Measurements from ENCODE around the gene LYG1.
A peak's percentile ranks its signal among the peaks of the same experiment; 100 is the strongest.
"Not testable (repeated sequence)": the region's sequence is repeated elsewhere in the genome, so short reads cannot be mapped to it uniquely, and the experiment has no call there.

Gene LYG1

GRCh38 chr2:99301097-99301496 lies at the start of gene LYG1:
Gene LYG1, minus strand, starts transcription at chr2:99301197. Its CDS starts 5,527 bp downstream, at chr2:99295670.
- DNase-seq (ENCODE audit: low spot score), result not testable (repeated sequence)

DNA sequence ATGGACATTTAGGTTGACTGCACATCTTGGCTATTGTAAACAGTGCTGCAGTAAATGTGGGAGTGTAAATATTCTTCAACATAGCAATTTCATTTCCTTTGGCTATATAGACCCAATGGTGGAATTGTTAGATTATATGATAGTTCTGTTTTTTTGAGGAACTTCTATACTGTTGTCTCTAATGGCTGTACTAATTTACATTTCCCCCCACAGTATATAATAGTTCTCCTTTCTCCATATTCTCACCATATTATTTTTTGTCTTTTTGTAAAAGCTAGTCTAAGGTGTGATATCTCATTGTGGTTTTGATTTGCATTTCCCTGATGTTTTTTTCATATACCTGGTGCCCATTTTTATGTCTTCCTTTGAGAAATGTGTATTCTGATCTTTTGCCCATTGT lies 49.2 kb upstream of the LYG1 start:
- no peak for DNase-seq (ENCODE audit: low spot score)

DNA sequence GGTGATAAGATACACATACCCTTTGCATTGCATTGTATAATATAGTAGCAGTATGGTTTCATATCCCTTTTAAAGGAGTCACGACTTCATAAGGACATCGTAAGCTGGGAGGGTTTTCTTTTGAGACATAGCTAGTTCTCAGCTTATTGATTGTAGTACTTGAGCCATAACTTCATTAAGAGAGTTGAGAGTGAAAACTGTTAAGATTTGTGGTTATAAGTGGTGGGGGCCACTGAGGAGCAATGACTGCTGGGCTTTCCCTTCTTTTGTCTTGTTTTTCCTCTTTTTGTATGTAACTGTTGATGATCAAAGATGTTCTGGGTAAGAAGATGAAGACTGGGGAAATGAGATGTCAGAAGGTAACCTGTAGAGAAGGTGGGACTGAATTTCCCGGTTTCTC lies 47.2 kb upstream of the LYG1 start:
- no peak for DNase-seq (ENCODE audit: low spot score)

GRCh38 chr2:99346218-99346617 lies 45.2 kb upstream of the LYG1 start:
- DNase-seq (ENCODE audit: low spot score), result no peak

- DNase-seq (ENCODE audit: low spot score), result not testable (repeated sequence)
Measured at GRCh38 chr2:99345446-99345845, 44.4 kb upstream of the LYG1 start.

DNA sequence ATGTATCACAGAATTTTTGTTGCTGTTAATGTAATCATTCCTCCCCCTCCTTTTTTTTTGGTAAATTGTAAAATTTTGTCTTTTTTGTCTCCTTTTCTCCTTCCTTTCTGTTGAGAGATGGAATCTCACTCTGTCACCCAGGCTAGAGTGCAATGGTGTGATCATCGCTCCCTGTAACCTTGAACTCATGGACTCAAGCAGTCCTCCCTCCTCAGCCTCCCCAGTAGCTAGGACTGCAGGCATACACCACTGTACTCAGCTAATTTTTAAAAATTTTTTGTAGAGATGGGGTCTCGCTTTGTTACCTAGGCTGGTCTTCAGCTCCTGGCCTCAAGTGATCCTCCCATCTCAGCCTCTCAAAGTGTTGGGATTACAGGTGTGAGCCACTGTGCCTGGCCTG lies 41.5 kb upstream of the LYG1 start:
- no peak for DNase-seq (ENCODE audit: low spot score)

DNA sequence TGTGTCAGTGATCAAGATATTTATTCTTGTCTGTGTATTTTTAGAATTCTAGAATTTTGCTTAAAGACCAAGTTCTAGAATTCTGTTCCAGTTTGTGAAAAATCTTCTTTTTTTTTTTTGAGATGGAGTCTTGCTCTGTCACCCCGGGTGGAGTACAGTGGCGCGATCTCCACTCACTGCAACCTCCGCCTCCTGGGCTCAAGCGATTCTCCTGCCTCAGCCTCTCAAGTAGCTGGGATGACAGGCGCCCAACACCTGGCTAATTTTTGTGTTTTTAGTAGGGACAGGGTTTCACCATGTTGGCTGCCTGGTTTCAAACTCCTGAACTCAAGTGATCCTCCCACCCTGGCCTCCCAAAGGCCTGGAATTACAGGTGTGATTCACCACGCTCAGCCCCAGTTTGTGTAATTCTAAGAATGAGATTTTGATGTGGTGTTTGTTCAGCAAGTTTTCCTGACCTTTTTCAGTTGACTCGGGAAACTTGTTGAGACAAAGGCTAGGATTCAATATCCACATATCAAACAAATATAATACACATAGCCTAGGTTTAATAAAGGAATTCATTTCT lies 39.8 kb upstream of the LYG1 start:
- no peak for DNase-seq (ENCODE audit: low spot score)

DNA sequence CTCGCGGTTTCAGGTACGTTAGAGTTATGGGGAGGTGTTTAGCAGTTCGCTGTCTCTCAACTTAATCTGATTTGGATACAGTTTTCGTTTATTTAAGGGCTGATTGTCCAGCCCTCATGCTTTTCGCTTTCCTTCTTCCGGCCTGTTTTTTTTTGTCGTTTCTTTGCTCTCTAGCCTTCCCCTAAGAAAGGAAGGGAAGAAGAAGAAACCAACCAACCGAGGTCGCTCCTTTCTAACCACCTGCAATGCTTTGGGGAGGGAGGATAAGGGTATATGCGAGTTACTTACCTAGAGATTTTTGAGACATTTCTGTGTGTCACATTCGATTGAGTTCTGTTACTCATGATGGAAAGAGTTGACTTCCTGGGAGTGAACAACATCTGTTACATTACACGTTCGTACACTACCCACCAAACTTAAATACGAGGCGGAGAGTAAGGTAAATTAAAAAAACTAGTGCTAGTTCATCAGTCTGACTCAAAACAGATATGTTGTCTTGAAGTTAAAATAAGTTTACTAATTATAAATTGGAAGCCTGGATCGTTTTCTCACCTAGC lies 37.1 kb upstream of the LYG1 start:
- peak; percentile 3 for DNase-seq (ENCODE audit: low spot score)

GRCh38 chr2:99337113-99338028 lies 36.4 kb upstream of the LYG1 start, which contains the start of gene EIF5B:
Gene EIF5B, plus strand, starts transcription at chr2:99337389. Its CDS starts 166 bp downstream, at chr2:99337555.
- DNase-seq (ENCODE audit: low spot score), result peak; percentile 98

DNA sequence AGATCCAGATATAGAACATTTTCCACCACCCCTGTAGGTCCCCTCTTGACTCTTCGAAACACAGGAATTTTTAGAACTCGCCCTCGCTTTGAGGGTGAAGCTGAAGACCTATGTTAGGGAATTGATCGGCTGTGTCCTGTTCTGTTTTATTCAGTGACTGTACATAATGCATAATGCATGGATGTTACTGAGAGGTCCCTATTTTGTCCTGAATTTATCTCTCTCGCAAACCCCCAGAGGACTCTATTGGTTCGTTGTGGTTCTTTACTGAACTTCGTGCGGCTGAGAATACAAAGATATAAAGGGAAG lies 35.8 kb upstream of the LYG1 start:
- no peak for DNase-seq (ENCODE audit: low spot score)

DNA sequence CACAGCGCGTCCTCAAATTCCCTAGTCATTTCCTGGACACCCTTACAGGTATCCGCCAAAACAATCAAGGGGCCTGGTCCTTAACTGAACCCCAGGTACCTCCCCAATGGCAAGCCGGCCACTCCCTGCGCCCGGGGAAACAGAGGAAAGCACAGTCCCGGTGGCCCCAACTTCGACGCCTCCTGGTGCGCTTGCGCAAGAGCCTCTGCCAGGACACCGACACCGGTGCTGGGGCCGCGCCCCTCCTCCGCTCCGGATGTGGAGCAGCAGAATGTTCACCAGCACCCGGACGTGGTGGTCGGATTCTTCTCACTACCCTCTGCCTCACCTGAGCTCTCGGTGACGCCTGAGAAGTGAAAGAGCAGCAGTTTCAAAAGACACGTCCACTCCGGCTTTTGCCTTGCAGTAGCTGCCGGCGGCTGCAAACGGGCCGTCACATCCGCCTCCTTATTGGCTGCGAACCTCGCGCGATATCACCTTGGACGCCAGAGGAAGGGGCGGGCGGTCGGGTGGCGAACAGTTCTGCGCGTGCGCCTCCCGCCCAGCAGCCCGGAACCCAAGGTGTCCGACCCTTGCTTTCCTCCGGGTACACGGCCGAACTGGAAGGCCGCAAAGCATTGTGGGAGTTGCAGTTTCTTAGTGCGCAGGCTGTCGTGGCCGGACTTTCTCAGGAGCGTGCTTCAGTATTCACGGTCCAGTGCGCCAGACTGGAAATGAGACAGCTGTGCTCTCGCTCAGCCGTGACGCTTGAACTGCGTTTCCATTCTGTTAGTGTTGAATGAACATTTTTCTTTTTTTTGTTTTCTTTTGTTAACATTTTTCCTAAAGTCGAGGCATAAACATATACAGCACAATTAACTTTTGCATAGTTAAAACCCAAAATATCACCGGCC lies 35.2 kb upstream of the LYG1 start, which contains the start of gene TXNDC9:
Gene TXNDC9 (minus strand): TSS at position 423 of the 893 bp plus-strand sequence. CDS start 3,123 bp downstream, outside the sequence.
- DNase-seq (ENCODE audit: low spot score), result peak; percentile 99

- no peak for DNase-seq (ENCODE audit: low spot score)
Measured at GRCh38 chr2:99325384-99325783, 24.4 kb upstream of the LYG1 start.

DNA sequence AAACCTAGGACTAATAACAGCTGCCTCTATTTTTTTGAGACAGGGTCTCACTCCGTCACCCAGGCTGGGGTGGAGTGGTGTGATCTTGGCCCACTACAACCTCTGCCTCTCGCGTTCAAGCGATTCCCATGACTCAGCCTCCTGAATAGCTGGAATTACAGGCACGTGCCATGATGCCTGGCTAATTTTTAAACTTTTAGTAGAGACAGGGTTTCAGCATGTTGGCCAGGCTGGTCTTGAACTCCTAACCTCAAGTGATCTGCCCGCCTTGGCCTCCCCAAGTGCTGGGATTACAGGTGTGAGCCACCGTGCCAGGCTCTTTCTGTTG lies 16.8 kb upstream of the LYG1 start:
- DNase-seq (ENCODE audit: low spot score), result not testable (repeated sequence)

GRCh38 chr2:99317161-99317872 lies 16.3 kb upstream of the LYG1 start:
- DNase-seq (ENCODE audit: low spot score), result no peak

DNA sequence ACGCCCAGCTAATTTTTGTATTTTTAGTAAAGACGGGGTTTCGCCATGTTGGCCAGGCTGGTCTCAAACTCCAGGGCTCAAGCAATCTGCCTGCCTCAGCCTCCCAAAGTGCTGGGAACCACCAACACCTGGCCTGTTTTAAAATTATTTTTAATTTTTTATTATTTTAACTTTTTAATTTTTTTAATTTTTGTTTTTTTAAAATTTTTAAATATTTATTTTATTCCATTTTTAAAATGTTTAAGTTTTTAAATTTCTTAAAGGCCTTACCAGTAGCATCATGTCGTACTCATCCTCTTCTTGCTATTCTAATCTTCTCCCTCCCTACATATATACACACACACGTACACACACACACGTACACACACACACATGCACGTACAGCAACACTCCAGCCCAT lies 1.4 kb downstream of the LYG1 start:
- DNase-seq (ENCODE audit: low spot score), result no peak

- DNase-seq (ENCODE audit: low spot score), result no peak
Measured at GRCh38 chr2:99297994-99298393, 3.0 kb downstream of the LYG1 start.

- no peak for DNase-seq (ENCODE audit: low spot score)
Measured at GRCh38 chr2:99285526-99285925, 15.5 kb downstream of the LYG1 start.

DNA sequence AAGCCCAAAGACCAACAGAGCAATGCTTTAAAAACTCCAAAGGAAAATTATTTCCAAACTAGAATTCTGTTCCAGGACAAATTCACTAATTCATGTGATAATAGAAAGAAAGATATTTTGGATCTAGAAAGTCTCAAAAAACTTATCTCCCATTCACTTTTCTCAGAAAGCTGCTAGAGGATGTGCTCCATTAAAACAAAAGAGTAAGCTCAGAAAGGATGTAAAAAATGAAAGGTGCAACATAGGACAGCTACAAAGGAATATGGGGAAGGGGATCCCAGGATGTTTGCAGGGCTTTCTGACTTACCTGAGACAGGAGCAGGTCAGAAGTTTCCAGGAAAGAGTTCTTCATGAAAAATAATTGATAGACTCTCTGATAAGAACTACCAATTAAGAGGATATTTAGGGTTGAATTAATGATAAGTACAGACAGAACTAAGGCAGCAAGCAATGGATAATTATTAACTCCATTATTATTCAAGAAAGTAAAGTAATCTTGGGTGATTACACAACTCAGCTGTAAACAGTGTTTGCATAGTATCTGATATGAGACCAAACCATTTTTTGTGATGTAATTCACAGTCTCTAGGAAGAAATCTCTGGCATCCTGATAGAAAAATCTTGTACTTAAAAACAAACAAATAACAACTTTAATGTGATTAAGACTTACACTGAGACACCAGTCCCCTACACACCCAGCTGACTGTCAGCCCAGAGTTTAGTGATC lies 20.9 kb downstream of the LYG1 start:
- no peak for DNase-seq (ENCODE audit: low spot score)

GRCh38 chr2:99278793-99279291 lies 22.2 kb downstream of the LYG1 start:
- no peak for DNase-seq (ENCODE audit: low spot score)

- DNase-seq (ENCODE audit: low spot score), result not testable (repeated sequence)
Measured at GRCh38 chr2:99278195-99278765, 22.7 kb downstream of the LYG1 start.
